Measurements from ENCODE around the gene SKA2. TPM values are rescaled to one million over a fixed set of nuclear protein-coding genes. Genes with fewer than 3 reads are reported as not detected.

The SKA2 gene
- total RNA-seq: 10 to 100 TPM; 69.2 to 73.1 TPM

GRCh38 chr17:59154721-59155438 lies at the start of gene SKA2:
TSS of gene SKA2 (minus strand) at chr17:59155186. CDS start at chr17:59155163, 23 bp downstream.

GRCh38 chr17:59155439-59156177 lies 622 bp upstream of the SKA2 start, which contains the start of gene PRR11:
TSS of gene PRR11 (plus strand) at chr17:59155746. CDS start at chr17:59169753, 14,007 bp downstream.

GRCh38 chr17:59106463-59107305 lies 48.3 kb downstream of the SKA2 start, which contains the start of gene TRIM37:
TSS of gene TRIM37 (minus strand) at chr17:59106880. CDS start at chr17:59106461, 419 bp downstream.

Small RNA genes lying within 50 kb of the gene (microRNA-seq; reads per million reads assigned to microRNA genes)
- gene MIR301A (ENCODE audit: borderline microRNAs expressed, borderline replicate concordance) (8.3 reads per million, percentile 38 among the genes with 10 or more reads in this experiment), gene MIR454 (ENCODE audit: borderline microRNAs expressed, borderline replicate concordance) (1,739 reads per million, percentile 90 among the genes with 10 or more reads in this experiment)

Other genes starting within 250 kb of the SKA2 start
- gene TRIM37, start 48.3 kb downstream of the SKA2 start, total RNA-seq: 10 to 100 TPM; 17.0 to 21.4 TPM
- gene PRR11, start 560 bp upstream of the SKA2 start, total RNA-seq: 10 to 100 TPM; 57.5 to 62.5 TPM
- gene SMG8, start 54.8 kb upstream of the SKA2 start, total RNA-seq: 10 to 100 TPM; 16.3 to 16.5 TPM
- gene GDPD1, start 65.3 kb upstream of the SKA2 start, total RNA-seq: 1 to 10 TPM; 2.1 to 2.2 TPM
- gene YPEL2, start 176.5 kb upstream of the SKA2 start, total RNA-seq: 10 to 100 TPM; 16.4 to 16.5 TPM